Peyer's patch (tissue), 4 donors: ENCODE data around the gene HDAC8.

Experiments
- POLR2A ChIP-seq, 2 donors: fragments of 450-650 bp; IDR thresholded peaks; one replicate each; pipeline ENCODE4 v1.5.1; 2017; ENCODE audit warnings: antibody characterized with exemption in 2 of 2, mild to moderate bottlenecking in 2 of 2, moderate library complexity in 2 of 2
- TF ChIP-seq, protein P1 (sequence below), 6 experiments: fragments of 450-650 bp in 4 of 6; fragments of 200-600 bp in 2 of 6; sonication (generic) in 1 of 6; IDR thresholded peaks; one replicate each; pipeline ENCODE4 v1.5.1; 2017 to 2019; ENCODE audit warnings: antibody characterized with exemption in 6 of 6, mild to moderate bottlenecking in 3 of 6, moderate library complexity in 1 of 6

DNA sequence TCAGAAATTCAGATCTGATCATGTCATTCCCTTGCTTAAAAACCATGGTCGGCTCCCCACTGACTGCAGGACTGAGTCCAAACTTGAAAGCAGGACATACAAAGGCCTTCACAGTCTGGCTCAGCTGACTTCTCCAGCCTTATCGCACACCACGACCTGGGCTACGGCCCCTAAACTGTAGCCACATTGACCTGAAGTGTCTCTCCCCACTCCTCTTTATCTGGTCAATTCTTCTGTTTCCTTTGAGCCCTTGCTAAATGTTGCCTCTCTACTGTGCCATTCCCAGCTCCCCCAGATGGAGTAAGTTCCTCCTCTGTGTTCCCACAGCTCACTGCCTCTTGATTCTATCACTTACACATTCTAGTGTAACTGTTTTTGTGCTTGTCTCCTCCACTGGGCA is 206.5 kb downstream of the HDAC8 start:
- TF ChIP-seq, protein P1, sequence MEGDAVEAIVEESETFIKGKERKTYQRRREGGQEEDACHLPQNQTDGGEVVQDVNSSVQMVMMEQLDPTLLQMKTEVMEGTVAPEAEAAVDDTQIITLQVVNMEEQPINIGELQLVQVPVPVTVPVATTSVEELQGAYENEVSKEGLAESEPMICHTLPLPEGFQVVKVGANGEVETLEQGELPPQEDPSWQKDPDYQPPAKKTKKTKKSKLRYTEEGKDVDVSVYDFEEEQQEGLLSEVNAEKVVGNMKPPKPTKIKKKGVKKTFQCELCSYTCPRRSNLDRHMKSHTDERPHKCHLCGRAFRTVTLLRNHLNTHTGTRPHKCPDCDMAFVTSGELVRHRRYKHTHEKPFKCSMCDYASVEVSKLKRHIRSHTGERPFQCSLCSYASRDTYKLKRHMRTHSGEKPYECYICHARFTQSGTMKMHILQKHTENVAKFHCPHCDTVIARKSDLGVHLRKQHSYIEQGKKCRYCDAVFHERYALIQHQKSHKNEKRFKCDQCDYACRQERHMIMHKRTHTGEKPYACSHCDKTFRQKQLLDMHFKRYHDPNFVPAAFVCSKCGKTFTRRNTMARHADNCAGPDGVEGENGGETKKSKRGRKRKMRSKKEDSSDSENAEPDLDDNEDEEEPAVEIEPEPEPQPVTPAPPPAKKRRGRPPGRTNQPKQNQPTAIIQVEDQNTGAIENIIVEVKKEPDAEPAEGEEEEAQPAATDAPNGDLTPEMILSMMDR (IDR thresholded peaks at IDR 0.05), result no peak
- TF ChIP-seq POLR2A (IDR thresholded peaks at IDR 0.05), result no peak
